T-helper 1 cell treated with Interleukin-12 subunit alpha and Interleukin-12 subunit beta and Interleukin-4 antibody, amounts not matched to agents 30 μg/mL and 1 μg/mL, for 36 hours (primary cell): ENCODE data around the gene SERINC5.
"Not testable (repeated sequence)": the region's sequence is repeated elsewhere in the genome, so short reads cannot be mapped to it uniquely, and the experiment has no call there.

Source experiments
- H3K27ac Mint-ChIP-seq: one replicate; pipeline ENCODE4 v1.8.0; 2021; ENCODE audit warnings: mild to moderate bottlenecking, mixed read lengths
- H3K27me3 Mint-ChIP-seq: one replicate; pipeline ENCODE4 v1.8.0; 2021; ENCODE audit warnings: low read depth, mixed read lengths
- H3K36me3 Mint-ChIP-seq: one replicate; pipeline ENCODE4 v1.8.0; 2021; ENCODE audit warnings: low read depth, mixed read lengths
- H3K4me1 Mint-ChIP-seq: one replicate; pipeline ENCODE4 v1.8.0; 2021; ENCODE audit warnings: low read depth, mixed read lengths
- H3K4me3 Mint-ChIP-seq: one replicate; pipeline ENCODE4 v1.8.0; 2021; ENCODE audit warnings: mild to moderate bottlenecking, moderate library complexity, mixed read lengths
- H3K9me3 Mint-ChIP-seq: one replicate; pipeline ENCODE4 v1.8.0; 2021; ENCODE audit warnings: mixed read lengths

Gene SERINC5

DNA sequence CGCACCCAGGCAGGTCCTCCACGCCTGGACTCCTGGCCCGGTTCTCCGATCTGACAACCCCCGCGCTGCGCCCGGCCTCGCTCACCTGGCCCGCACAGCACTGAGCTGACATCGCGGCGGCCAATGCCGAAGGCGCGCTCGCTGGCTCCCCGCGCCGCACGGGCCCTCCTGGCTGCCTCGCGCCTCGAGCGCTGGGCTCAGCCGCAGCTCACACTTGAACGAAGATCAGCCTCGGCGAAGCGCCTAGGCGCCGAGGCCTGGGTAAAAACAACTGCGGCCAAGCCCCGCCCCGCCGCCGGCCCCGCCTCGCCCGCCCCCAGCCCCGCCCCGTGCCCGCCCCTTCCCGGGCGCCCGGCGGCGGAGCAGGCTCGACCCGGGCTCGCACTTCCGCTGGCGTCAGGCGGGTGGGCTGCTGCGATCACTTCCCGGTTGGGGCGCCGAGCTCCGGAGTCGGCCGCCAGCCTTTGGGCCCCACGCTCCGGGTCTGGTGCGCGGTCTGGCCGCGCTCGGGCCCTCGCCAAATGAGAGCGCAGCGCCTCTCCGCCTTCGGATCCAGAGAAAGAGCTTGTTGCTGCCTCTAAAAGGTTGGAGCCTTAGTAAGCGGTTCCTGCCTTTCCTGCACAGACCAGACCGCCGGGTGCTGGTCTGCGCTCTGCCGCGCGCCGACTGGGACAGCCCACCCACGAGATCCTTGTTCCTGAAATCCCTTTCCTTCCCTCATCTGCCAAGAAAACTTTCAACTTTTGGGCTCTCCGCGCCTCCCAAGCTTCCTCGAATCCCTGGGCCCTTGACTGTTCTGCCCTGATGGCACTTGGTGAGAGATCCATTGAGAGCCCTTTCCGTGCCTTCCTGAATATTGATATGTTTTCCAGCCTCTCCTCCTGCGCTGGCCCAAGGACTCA, at the start of gene SERINC5:
Gene SERINC5, minus strand, starts transcription at position 238 of the 902 bp plus-strand sequence. Its CDS starts 126 bp downstream, at position 112.
- Mint-ChIP-seq H3K9me3 (no peaks in the 10 kb centered on the region), H3K27ac (peak within 1 kb of the TSS; percentile 95), H3K36me3 (peaks cover 26% of the 10 kb centered on the region), H3K27me3 (no peaks in the 10 kb centered on the region), H3K4me1 (peaks cover 40% of the 10 kb centered on the region), H3K4me3 (peak within 1 kb of the TSS; percentile 97)

GRCh38 chr5:80302636-80303035, 46.8 kb upstream of the SERINC5 start:
- no peak overlapping the region for H3K4me3 Mint-ChIP-seq
- H3K27me3 Mint-ChIP-seq = peaks cover 4% of the 10 kb centered on the region
- H3K4me1 Mint-ChIP-seq = no peaks in the 10 kb centered on the region
- H3K36me3 Mint-ChIP-seq = no peaks in the 10 kb centered on the region
- H3K9me3 Mint-ChIP-seq = no peaks in the 10 kb centered on the region
- H3K27ac Mint-ChIP-seq = no peak overlapping the region

GRCh38 chr5:80301342-80301741, 45.5 kb upstream of the SERINC5 start:
- not testable (repeated sequence) for H3K4me1 Mint-ChIP-seq, H3K36me3 Mint-ChIP-seq, H3K9me3 Mint-ChIP-seq, H3K4me3 Mint-ChIP-seq, H3K27me3 Mint-ChIP-seq, H3K27ac Mint-ChIP-seq

DNA sequence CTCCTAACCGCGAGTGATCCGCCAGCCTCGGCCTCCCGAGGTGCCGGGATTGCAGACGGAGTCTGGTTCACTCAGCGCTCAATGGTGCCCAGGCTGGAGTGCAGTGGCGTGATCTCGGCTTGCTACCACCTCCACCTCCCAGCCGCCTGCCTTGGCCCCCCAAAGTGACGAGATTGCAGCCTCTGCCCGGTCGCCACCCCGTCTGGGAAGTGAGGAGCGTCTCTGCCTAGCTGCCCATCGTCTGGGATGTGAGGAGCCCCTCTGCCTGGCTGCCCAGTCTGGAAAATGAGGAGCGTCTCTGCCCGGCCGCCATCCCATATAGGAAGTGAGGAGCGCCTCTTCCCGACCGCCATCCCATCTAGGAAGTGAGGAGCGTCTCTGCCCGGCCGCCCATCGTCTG, 44.9 kb upstream of the SERINC5 start:
- H3K9me3 Mint-ChIP-seq, H3K36me3 Mint-ChIP-seq, H3K27ac Mint-ChIP-seq, H3K27me3 Mint-ChIP-seq, H3K4me1 Mint-ChIP-seq, H3K4me3 Mint-ChIP-seq: not testable (repeated sequence)

DNA sequence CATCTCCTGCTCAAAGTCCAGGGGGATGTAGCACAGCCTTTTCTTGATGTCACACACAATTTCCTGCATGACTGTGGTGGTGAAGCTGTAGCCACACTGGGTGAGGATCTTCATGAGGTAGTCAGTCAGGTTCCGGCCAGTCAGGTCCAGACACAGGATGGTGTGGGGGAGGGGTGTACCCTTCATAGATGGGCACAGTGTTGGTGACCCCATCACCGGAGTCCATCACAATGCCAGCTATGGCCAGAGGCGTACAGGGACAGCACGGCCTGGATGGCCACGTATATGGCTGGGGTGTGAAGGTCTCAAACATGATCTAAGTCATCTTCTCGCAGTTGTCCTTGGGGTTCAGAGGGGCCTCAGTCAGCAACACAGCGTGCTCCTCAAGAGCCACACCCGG, 44.3 kb upstream of the SERINC5 start:
- Mint-ChIP-seq H3K4me3 (no peak overlapping the region), H3K9me3 (no peaks in the 10 kb centered on the region), H3K4me1 (no peaks in the 10 kb centered on the region), H3K36me3 (no peaks in the 10 kb centered on the region), H3K27me3 (peaks cover 4% of the 10 kb centered on the region), H3K27ac (no peak overlapping the region)

DNA sequence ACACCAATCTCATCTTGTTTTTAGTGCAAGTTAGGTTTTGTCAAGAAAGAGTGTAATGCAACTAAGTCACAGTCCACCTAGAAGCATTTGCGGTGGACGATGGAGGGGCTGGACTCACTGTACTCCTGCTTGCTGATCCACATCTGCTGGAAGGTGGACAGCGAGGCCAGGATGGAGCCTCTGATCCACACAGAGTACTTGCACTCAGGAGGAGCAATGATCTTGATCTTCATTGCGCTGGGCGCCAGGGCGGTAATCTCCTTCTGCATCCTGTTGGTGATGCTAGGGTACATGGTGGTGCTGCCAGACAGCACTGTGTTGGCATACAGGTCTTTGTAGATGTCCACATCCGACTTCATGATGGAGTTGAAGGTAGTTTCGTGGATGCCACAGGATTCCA, 43.8 kb upstream of the SERINC5 start:
- Mint-ChIP-seq H3K9me3 (no peaks in the 10 kb centered on the region), H3K27ac (no peak overlapping the region), H3K36me3 (no peaks in the 10 kb centered on the region), H3K27me3 (peaks cover 4% of the 10 kb centered on the region), H3K4me1 (no peaks in the 10 kb centered on the region), H3K4me3 (no peak overlapping the region)

DNA sequence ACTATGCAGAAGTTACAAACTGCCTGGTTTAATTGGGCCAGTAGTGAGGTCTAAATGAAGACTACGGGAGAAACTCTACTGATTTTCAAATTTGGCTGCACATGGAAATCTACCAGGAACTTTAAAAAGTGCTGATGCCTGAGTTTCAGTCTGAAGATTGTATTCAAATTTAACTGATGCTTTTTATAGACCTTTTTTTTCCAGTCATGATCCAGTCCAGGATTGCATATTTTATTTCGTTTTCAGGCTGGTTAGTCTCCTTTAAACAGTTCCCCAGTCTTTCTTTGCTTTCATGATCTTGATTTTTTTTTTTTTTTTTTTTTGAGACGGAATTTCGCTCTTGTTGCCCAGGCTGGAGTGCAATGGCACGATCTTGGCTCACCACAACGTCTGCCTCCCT, 40.3 kb upstream of the SERINC5 start:
- Mint-ChIP-seq H3K36me3 (no peaks in the 10 kb centered on the region), H3K4me3 (no peak overlapping the region), H3K4me1 (no peaks in the 10 kb centered on the region)

GRCh38 chr5:80291761-80292160, 35.9 kb upstream of the SERINC5 start:
- no peaks in the 10 kb centered on the region for H3K27me3 Mint-ChIP-seq
- no peaks in the 10 kb centered on the region for H3K36me3 Mint-ChIP-seq
- no peaks in the 10 kb centered on the region for H3K4me1 Mint-ChIP-seq
- no peak overlapping the region for H3K4me3 Mint-ChIP-seq
- no peak overlapping the region for H3K27ac Mint-ChIP-seq
- H3K9me3 Mint-ChIP-seq = no peaks in the 10 kb centered on the region

More for the DNA sequence above, 40.3 kb upstream of the SERINC5 start:
- H3K27ac Mint-ChIP-seq = no peak overlapping the region
- no peaks in the 10 kb centered on the region for H3K9me3 Mint-ChIP-seq
- peaks cover 4% of the 10 kb centered on the region for H3K27me3 Mint-ChIP-seq

GRCh38 chr5:80289320-80289719, 33.5 kb upstream of the SERINC5 start:
- H3K27ac Mint-ChIP-seq = no peak overlapping the region
- H3K9me3 Mint-ChIP-seq = no peaks in the 10 kb centered on the region
- no peak overlapping the region for H3K4me3 Mint-ChIP-seq
- H3K4me1 Mint-ChIP-seq = peaks cover 8% of the 10 kb centered on the region
- no peaks in the 10 kb centered on the region for H3K27me3 Mint-ChIP-seq
- H3K36me3 Mint-ChIP-seq = no peaks in the 10 kb centered on the region

DNA sequence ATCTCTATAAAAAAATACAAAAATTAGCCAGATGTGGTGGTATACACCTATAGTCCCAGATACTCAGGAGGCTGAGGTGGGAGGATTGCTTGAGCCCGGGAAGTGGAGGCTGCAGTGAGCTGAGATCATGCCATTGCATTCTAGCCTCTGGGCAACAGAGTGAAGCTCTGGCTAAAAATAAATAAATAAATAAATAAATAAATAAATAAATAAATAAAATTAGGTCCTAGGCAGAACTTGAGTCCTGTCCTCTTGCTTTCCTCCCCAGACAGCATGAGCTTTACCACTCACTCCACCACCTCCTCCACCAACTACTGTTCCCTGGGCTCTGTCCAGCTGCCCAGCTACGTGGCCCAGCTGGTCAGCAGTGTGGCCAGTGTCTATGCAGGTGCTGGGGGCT, 32.3 kb upstream of the SERINC5 start:
- Mint-ChIP-seq H3K4me3 (no peak overlapping the region), H3K36me3 (no peaks in the 10 kb centered on the region), H3K9me3 (no peaks in the 10 kb centered on the region), H3K27ac (no peak overlapping the region), H3K4me1 (peaks cover 14% of the 10 kb centered on the region), H3K27me3 (no peaks in the 10 kb centered on the region)

GRCh38 chr5:80284720-80285119, 28.9 kb upstream of the SERINC5 start:
- Mint-ChIP-seq H3K9me3 (no peaks in the 10 kb centered on the region), H3K4me1 (peaks cover 19% of the 10 kb centered on the region), H3K27me3 (no peaks in the 10 kb centered on the region), H3K27ac (peak overlapping the region; percentile 66), H3K36me3 (no peaks in the 10 kb centered on the region), H3K4me3 (no peak overlapping the region)

DNA sequence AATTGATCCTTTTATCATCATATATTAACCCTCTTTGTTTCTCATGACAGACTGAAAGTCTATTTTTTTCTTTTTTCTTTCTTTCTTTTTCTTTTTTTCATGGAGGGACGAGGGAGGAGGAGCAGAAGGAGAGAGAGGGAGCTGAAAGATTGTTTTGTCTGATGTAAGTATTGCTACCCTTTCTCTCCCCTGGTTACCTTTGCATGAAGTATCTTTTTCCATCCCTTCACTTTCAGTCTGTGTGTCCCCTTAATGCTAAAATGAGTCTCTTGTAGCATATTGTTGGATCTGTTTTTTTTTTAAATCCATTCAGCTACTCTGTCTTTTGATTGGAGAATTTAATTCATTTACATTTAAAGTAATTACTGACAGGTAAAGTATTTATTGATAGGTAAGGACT, 27.5 kb upstream of the SERINC5 start:
- Mint-ChIP-seq H3K27ac (peak overlapping the region; percentile 24), H3K4me3 (no peak overlapping the region), H3K4me1 (peaks cover 19% of the 10 kb centered on the region), H3K9me3 (no peaks in the 10 kb centered on the region), H3K36me3 (no peaks in the 10 kb centered on the region), H3K27me3 (no peaks in the 10 kb centered on the region)

DNA sequence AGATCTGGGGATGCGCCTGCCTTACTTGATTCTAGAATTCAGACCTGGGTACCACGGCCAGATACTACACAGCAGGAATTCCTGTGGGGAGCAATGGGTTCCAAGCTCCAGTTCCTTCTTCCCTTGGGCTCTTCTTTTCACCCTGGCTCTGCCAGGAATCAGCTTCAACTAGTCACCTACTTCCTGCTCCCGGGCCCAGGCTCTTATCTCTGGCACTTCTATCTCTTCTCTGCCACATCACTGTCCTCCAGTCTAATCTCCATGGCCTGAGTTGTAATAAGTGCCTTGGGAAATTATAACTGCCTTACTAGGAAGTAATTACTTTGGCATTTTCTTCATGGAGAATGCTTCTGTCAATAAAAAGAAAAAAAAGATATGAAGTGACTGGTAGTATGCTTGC, 26.2 kb upstream of the SERINC5 start:
- no peaks in the 10 kb centered on the region for H3K36me3 Mint-ChIP-seq
- H3K4me3 Mint-ChIP-seq = no peak overlapping the region
- H3K4me1 Mint-ChIP-seq = peaks cover 19% of the 10 kb centered on the region
- H3K9me3 Mint-ChIP-seq = no peaks in the 10 kb centered on the region
- H3K27ac Mint-ChIP-seq = no peak overlapping the region
- no peaks in the 10 kb centered on the region for H3K27me3 Mint-ChIP-seq

GRCh38 chr5:80277191-80277590, 21.3 kb upstream of the SERINC5 start:
- H3K4me3 Mint-ChIP-seq = no peak overlapping the region
- H3K36me3 Mint-ChIP-seq = no peaks in the 10 kb centered on the region
- no peak overlapping the region for H3K27ac Mint-ChIP-seq
- H3K4me1 Mint-ChIP-seq = peaks cover 5% of the 10 kb centered on the region
- no peaks in the 10 kb centered on the region for H3K9me3 Mint-ChIP-seq
- H3K27me3 Mint-ChIP-seq = no peaks in the 10 kb centered on the region

DNA sequence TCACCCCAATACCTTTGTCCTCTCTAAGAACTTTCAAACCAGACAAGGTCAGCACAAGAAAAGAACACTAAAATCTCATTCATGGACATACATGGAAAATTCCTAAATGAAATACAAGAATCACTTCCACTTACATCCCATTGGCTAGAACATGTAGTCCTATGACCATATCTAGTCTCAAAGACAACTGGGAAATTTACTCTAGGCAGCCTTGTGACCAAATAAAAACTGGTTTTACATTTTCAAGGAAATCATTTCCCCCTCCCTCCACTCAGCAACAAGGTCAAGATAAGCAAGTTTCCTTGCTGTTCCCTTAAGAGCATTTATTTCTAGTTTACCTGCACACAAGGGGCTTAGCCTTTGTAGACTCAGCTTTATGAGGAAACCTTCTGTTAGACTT, 20.3 kb upstream of the SERINC5 start:
- peaks cover 3% of the 10 kb centered on the region for H3K4me1 Mint-ChIP-seq
- no peak overlapping the region for H3K27ac Mint-ChIP-seq
- no peaks in the 10 kb centered on the region for H3K9me3 Mint-ChIP-seq
- no peaks in the 10 kb centered on the region for H3K36me3 Mint-ChIP-seq
- H3K4me3 Mint-ChIP-seq = no peak overlapping the region
- no peaks in the 10 kb centered on the region for H3K27me3 Mint-ChIP-seq
